Measurements from ENCODE around the gene PPP1R11.
A peak's percentile ranks its signal among the peaks of the same experiment; 100 is the strongest.

Gene PPP1R11

GRCh38 chr6:30043744-30044143 lies 23.3 kb upstream of the PPP1R11 start:
- Histone ChIP-seq H3K9me3 (ENCODE audit: insufficient read depth, low read length) (no peaks in the 10 kb centered on the region), H3K4me3 (ENCODE audit: insufficient read length, low read depth) (no peak overlapping the region), H3K4me1 (ENCODE audit: insufficient read depth, insufficient read length) (no peaks in the 10 kb centered on the region), H3K36me3 (ENCODE audit: insufficient read depth, insufficient read length, low read length) (no peaks in the 10 kb centered on the region), H3K27me3 (ENCODE audit: insufficient read depth, insufficient read length) (no peaks in the 10 kb centered on the region), H3K9ac (ENCODE audit: insufficient read length, low read depth) (no peak overlapping the region)
- TF ChIP-seq ZNF274 (IDR thresholded peaks at IDR 0.05; ENCODE audit: low read depth, low read length) (no peak), YY1 (IDR thresholded peaks at IDR 0.05; ENCODE audit: insufficient read depth, insufficient read length) (no peak), SUZ12 (IDR thresholded peaks at IDR 0.05; ENCODE audit: extremely low read depth, insufficient read depth, insufficient read length) (no peak)
- DNase-seq (ENCODE audit: low read depth, low spot score), result no peak

- no peak for TF ChIP-seq SUZ12 (IDR thresholded peaks at IDR 0.05; ENCODE audit: extremely low read depth, insufficient read depth, insufficient read length)
- TF ChIP-seq YY1 (IDR thresholded peaks at IDR 0.05; ENCODE audit: insufficient read depth, insufficient read length), result no peak
- no peak for TF ChIP-seq ZNF274 (IDR thresholded peaks at IDR 0.05; ENCODE audit: low read depth, low read length)
- H3K4me1 ChIP-seq (ENCODE audit: insufficient read depth, insufficient read length), result no peaks in the 10 kb centered on the region
- no peaks in the 10 kb centered on the region for H3K27me3 ChIP-seq (ENCODE audit: insufficient read depth, insufficient read length)
- H3K4me3 ChIP-seq (ENCODE audit: insufficient read length, low read depth), result no peak overlapping the region
- H3K9ac ChIP-seq (ENCODE audit: insufficient read length, low read depth), result no peak overlapping the region
- H3K36me3 ChIP-seq (ENCODE audit: insufficient read depth, insufficient read length, low read length), result no peaks in the 10 kb centered on the region
- no peak for DNase-seq (ENCODE audit: low read depth, low spot score)
- no peaks in the 10 kb centered on the region for H3K9me3 ChIP-seq (ENCODE audit: insufficient read depth, low read length)
These were observed 22.4 kb upstream of the PPP1R11 start for GRCh38 chr6:30044630-30045029.

GRCh38 chr6:30047220-30047619 lies 19.8 kb upstream of the PPP1R11 start:
- no peaks in the 10 kb centered on the region for H3K36me3 ChIP-seq (ENCODE audit: insufficient read depth, insufficient read length, low read length)
- H3K9me3 ChIP-seq (ENCODE audit: insufficient read depth, low read length), result no peaks in the 10 kb centered on the region
- no peak overlapping the region for H3K9ac ChIP-seq (ENCODE audit: insufficient read length, low read depth)
- no peak overlapping the region for H3K4me3 ChIP-seq (ENCODE audit: insufficient read length, low read depth)
- no peaks in the 10 kb centered on the region for H3K27me3 ChIP-seq (ENCODE audit: insufficient read depth, insufficient read length)
- no peak for DNase-seq (ENCODE audit: low read depth, low spot score)
- H3K4me1 ChIP-seq (ENCODE audit: insufficient read depth, insufficient read length), result no peaks in the 10 kb centered on the region
- TF ChIP-seq YY1 (IDR thresholded peaks at IDR 0.05; ENCODE audit: insufficient read depth, insufficient read length) (no peak), SUZ12 (IDR thresholded peaks at IDR 0.05; ENCODE audit: extremely low read depth, insufficient read depth, insufficient read length) (no peak), ZNF274 (IDR thresholded peaks at IDR 0.05; ENCODE audit: low read depth, low read length) (no peak)

GRCh38 chr6:30053682-30054081 lies 13.3 kb upstream of the PPP1R11 start:
- TF ChIP-seq SUZ12 (IDR thresholded peaks at IDR 0.05; ENCODE audit: extremely low read depth, insufficient read depth, insufficient read length), result no peak
- TF ChIP-seq YY1 (IDR thresholded peaks at IDR 0.05; ENCODE audit: insufficient read depth, insufficient read length), result no peak
- TF ChIP-seq ZNF274 (IDR thresholded peaks at IDR 0.05; ENCODE audit: low read depth, low read length), result no peak
- Histone ChIP-seq H3K36me3 (ENCODE audit: insufficient read depth, insufficient read length, low read length) (peaks cover 14% of the 10 kb centered on the region), H3K4me3 (ENCODE audit: insufficient read length, low read depth) (no peak overlapping the region), H3K9me3 (ENCODE audit: insufficient read depth, low read length) (no peaks in the 10 kb centered on the region), H3K9ac (ENCODE audit: insufficient read length, low read depth) (no peak overlapping the region), H3K27me3 (ENCODE audit: insufficient read depth, insufficient read length) (no peaks in the 10 kb centered on the region), H3K4me1 (ENCODE audit: insufficient read depth, insufficient read length) (no peaks in the 10 kb centered on the region)
- no peak for DNase-seq (ENCODE audit: low read depth, low spot score)

- Histone ChIP-seq H3K9ac (ENCODE audit: insufficient read length, low read depth) (no peak overlapping the region), H3K36me3 (ENCODE audit: insufficient read depth, insufficient read length, low read length) (peaks cover 14% of the 10 kb centered on the region), H3K9me3 (ENCODE audit: insufficient read depth, low read length) (no peaks in the 10 kb centered on the region), H3K27me3 (ENCODE audit: insufficient read depth, insufficient read length) (no peaks in the 10 kb centered on the region), H3K4me1 (ENCODE audit: insufficient read depth, insufficient read length) (no peaks in the 10 kb centered on the region), H3K4me3 (ENCODE audit: insufficient read length, low read depth) (no peak overlapping the region)
- DNase-seq (ENCODE audit: low read depth, low spot score), result no peak
- TF ChIP-seq ZNF274 (IDR thresholded peaks at IDR 0.05; ENCODE audit: low read depth, low read length) (no peak), SUZ12 (IDR thresholded peaks at IDR 0.05; ENCODE audit: extremely low read depth, insufficient read depth, insufficient read length) (no peak), YY1 (IDR thresholded peaks at IDR 0.05; ENCODE audit: insufficient read depth, insufficient read length) (no peak)
These were observed 11.5 kb upstream of the PPP1R11 start for GRCh38 chr6:30055513-30055912.

DNA sequence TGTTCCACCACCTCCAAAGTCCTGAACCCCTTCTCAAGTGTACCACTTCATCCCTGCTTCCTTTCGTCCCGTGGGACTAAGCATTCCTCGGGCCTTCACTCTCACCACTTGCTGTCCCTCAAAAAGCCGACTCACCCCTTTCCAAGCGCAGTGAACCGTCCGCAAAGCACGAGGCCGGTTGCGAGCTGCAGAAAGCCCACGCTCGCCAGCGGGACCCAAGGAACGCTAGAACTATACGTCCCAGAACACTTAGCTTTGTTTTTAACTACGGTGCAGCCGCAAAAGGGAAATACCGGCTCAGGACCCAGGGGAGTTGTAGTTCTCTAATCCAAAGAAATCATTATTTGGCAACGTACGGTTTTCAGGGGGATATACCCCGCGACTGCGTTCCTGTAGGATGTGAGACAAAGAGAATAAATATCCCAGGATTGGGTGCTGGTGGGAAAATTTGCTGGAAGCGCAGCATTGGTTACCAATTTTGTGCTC lies 6.3 kb upstream of the PPP1R11 start:
- no peak for DNase-seq (ENCODE audit: low read depth, low spot score)
- Histone ChIP-seq H3K4me3 (ENCODE audit: insufficient read length, low read depth) (peak overlapping the region; percentile 73), H3K27me3 (ENCODE audit: insufficient read depth, insufficient read length) (no peaks in the 10 kb centered on the region), H3K4me1 (ENCODE audit: insufficient read depth, insufficient read length) (no peaks in the 10 kb centered on the region), H3K9ac (ENCODE audit: insufficient read length, low read depth) (peak overlapping the region; percentile 75), H3K36me3 (ENCODE audit: insufficient read depth, insufficient read length, low read length) (peaks cover 26% of the 10 kb centered on the region), H3K9me3 (ENCODE audit: insufficient read depth, low read length) (no peaks in the 10 kb centered on the region)
- no peak for TF ChIP-seq ZNF274 (IDR thresholded peaks at IDR 0.05; ENCODE audit: low read depth, low read length)
- TF ChIP-seq SUZ12 (IDR thresholded peaks at IDR 0.05; ENCODE audit: extremely low read depth, insufficient read depth, insufficient read length), result no peak
- TF ChIP-seq YY1 (IDR thresholded peaks at IDR 0.05; ENCODE audit: insufficient read depth, insufficient read length), result no peak

- Histone ChIP-seq H3K4me3 (ENCODE audit: insufficient read length, low read depth) (peak within 1 kb of the TSS; percentile 73), H3K9me3 (ENCODE audit: insufficient read depth, low read length) (no peaks in the 10 kb centered on the region), H3K9ac (ENCODE audit: insufficient read length, low read depth) (peak within 1 kb of the TSS; percentile 75), H3K36me3 (ENCODE audit: insufficient read depth, insufficient read length, low read length) (peaks cover 26% of the 10 kb centered on the region), H3K4me1 (ENCODE audit: insufficient read depth, insufficient read length) (no peaks in the 10 kb centered on the region), H3K27me3 (ENCODE audit: insufficient read depth, insufficient read length) (no peaks in the 10 kb centered on the region)
- TF ChIP-seq YY1 (IDR thresholded peaks at IDR 0.05; ENCODE audit: insufficient read depth, insufficient read length) (no peak), ZNF274 (IDR thresholded peaks at IDR 0.05; ENCODE audit: low read depth, low read length) (no peak), SUZ12 (IDR thresholded peaks at IDR 0.05; ENCODE audit: extremely low read depth, insufficient read depth, insufficient read length) (no peak)
- peak; percentile 87 for DNase-seq (ENCODE audit: low read depth, low spot score)
These were observed 5.7 kb upstream of the PPP1R11 start, which contains the start of gene POLR1H for GRCh38 chr6:30061092-30061857. Gene POLR1H, plus strand, starts transcription at chr6:30061265. Its CDS starts 260 bp downstream, at chr6:30061525.
